Kidney epithelial cell (primary cell): ENCODE measurements around the gene H2BK1. TPM values are rescaled to one million over a fixed set of nuclear protein-coding genes. Genes with fewer than 3 reads are reported as not detected.
A peak's percentile ranks its signal among the peaks of the same experiment; 100 is the strongest.

Source experiments
- DNase-seq: peaks from one replicate; pipeline ENCODE4 v3.0.0-alpha.2; 2010; ENCODE audit warnings: low read depth
- H3K27me3 ChIP-seq: 2 replicates; pipeline ENCODE4 v1.6.0; 2011; ENCODE audit warnings: low read length; ENCODE audit not compliant: control insufficient read depth, insufficient read depth
- H3K36me3 ChIP-seq: 2 replicates; pipeline ENCODE4 v1.5.1; 2011; ENCODE audit warnings: low read length; ENCODE audit not compliant: control insufficient read depth, insufficient read depth
- H3K4me3 ChIP-seq: 2 replicates; pipeline ENCODE4 v1.5.1; 2011; ENCODE audit warnings: low read depth, mild to moderate bottlenecking, control low read depth, low read length
- total RNA-seq: library from RNA; depleted of rRNA; stranded (reverse); fragments of >200 nt; gene quantifications from 2 replicates; pipeline ENCODE4 v1.2.3, GENCODE V29; 2015
- TF ChIP-seq, protein P1 (sequence below): IDR thresholded peaks from 2 replicates; pipeline ENCODE4 v1.5.1; 2011; ENCODE audit warnings: mild to moderate bottlenecking, moderate library complexity, low read length, control low read depth, inconsistent platforms; ENCODE audit not compliant: insufficient read depth, poor library complexity, severe bottlenecking

H2BK1 gene
- total RNA-seq, 1 donor from 2014 or later = not detected

DNA sequence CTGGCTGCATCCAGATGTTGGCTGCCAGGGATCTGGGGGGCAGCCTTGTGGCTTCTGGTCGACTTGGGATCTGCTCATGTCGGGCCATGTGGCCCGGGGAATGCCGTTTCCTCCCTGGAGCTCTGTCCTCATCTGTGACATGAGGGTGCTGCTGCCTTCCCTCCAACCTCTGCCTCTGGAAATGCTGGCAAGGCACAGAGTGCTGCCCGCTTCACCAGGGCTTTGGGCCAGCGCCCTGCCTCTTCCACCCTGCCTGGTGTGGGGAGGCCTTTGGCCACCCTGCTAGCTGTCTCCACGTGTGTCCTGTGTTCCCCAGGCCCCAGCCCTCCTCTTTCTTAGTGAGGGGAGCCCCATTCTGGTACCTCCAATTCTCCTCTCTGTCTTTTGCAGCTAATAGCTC, 44.0 kb upstream of the H2BK1 start:
- peaks cover 30% of the 10 kb centered on the region for H3K27me3 ChIP-seq
- no peaks in the 10 kb centered on the region for H3K36me3 ChIP-seq
- TF ChIP-seq, protein P1, sequence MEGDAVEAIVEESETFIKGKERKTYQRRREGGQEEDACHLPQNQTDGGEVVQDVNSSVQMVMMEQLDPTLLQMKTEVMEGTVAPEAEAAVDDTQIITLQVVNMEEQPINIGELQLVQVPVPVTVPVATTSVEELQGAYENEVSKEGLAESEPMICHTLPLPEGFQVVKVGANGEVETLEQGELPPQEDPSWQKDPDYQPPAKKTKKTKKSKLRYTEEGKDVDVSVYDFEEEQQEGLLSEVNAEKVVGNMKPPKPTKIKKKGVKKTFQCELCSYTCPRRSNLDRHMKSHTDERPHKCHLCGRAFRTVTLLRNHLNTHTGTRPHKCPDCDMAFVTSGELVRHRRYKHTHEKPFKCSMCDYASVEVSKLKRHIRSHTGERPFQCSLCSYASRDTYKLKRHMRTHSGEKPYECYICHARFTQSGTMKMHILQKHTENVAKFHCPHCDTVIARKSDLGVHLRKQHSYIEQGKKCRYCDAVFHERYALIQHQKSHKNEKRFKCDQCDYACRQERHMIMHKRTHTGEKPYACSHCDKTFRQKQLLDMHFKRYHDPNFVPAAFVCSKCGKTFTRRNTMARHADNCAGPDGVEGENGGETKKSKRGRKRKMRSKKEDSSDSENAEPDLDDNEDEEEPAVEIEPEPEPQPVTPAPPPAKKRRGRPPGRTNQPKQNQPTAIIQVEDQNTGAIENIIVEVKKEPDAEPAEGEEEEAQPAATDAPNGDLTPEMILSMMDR = no peak
- no peak for DNase-seq
- H3K4me3 ChIP-seq = no peak overlapping the region

DNA sequence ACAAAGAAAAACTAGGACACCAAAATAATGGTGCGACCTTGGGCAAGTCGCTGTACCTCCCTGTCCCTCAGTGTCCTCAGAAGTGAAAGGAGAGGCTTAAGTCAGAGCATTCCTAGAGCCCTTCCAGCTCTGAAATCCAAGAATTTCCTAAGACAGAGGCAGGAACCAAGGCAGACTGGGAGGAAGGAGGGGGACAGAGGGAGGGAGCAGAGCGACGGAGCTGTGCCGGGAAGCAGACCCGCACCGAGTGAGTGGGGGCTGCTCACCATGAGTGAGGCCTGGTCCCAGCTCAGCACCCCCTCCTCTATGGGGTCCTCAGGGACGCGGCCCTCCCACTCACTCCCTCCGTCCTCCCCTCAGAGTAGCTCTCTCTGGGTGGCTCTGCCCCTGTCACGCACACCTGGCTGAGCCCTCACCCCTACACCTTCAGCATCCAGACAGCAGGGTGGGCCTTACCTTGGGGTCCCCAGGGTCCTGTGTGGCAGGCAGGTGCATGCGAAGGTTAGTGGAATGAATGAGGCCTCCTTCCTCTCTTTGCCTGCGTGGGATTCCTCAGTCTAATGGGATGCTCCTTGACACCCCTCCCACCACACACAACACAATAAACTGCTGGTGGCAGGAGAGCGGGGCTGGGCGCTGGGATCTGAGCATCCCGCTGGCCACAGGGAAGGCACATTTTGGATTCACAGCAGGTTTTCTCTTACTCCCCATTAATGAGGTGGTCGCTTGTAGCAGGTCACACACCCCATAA, 42.8 kb upstream of the H2BK1 start:
- no peak for DNase-seq
- Histone ChIP-seq H3K27me3 (peaks cover 30% of the 10 kb centered on the region), H3K4me3 (no peak overlapping the region), H3K36me3 (no peaks in the 10 kb centered on the region)
- TF ChIP-seq, protein P1 = no peak

DNA sequence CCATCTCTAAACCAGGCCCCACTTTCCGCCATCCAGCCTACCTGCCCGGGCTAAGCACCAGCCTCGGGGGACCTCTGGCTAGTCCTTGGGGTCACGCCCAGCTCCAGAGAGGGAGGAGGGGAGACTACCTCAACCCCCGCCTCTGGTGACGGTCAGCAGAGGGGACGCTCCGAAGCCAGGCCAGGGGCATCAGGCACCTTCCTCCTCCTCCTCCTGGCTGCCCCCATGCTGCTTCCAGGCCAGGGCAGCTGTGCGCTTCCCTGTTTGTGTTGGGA, 42.2 kb upstream of the H2BK1 start:
- DNase-seq = no peak
- Histone ChIP-seq H3K4me3 (peak overlapping the region; percentile 40), H3K27me3 (peaks cover 24% of the 10 kb centered on the region), H3K36me3 (no peaks in the 10 kb centered on the region)
- TF ChIP-seq, protein P1 = no peak

DNA sequence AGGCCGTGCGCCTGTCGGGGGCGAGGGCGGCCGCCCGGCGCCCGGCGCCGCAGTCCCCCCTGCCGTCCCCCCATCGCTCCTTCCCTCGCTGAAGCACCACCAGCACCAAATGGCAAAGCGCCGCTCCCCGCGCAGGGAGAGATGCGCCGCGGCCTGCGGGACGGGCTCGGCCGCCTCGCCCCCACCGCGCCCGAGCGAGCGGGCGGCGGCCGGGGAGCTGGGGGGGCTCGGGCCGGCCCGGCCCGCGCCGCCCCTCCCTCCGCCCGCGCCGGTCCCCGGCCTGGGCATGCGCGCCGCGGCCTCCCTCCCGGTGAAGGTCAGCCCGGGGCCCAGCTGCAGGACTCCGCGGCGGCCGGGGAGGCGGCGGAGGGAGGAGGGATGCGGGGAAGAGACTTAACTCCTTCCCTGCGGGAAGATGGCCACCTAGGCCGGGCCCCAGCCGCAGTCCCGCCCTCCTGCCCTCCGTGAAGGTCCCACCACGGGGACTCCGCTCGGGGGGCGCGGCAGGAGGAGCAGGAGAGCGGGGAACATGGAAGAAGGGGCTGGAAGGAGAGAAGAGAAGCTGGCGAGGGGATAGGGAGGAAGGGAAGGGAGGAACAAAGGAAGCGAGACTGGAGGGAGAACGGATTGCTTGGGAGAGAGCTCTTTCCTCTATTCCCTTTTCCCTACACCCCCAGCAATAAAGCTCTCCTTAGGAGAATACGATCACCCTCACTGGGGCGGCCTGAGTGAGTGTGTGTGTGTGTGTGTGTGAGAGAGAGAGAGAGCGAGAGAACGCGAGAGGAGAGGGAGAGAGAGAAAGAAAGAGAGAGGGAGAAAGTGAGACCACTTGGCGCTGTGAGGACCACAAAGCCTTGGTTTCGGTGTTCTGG, 41.6 kb upstream of the H2BK1 start:
- TF ChIP-seq, protein P1 = no peak
- Histone ChIP-seq H3K36me3 (no peaks in the 10 kb centered on the region), H3K4me3 (peak overlapping the region; percentile 40), H3K27me3 (peaks cover 20% of the 10 kb centered on the region)
- DNase-seq = no peak

DNA sequence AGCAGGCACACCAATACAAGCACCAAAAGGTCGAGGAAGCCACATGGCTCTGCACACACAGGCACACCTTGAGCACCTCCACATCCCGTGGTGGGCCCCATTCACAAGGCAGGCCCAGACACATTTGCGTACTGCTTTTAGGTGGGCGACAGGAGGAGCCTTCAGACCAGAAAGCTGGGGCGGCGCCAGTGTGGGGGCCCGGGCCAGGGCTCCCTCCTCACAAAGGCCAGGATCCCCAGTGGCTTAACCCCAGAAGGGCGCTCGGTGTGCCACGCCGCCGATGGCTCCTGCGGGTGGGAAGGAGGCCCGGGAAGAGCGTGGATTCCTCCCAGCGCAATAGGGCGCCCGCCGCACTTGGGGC, 41.0 kb upstream of the H2BK1 start:
- Histone ChIP-seq H3K4me3 (peak overlapping the region; percentile 40), H3K36me3 (no peaks in the 10 kb centered on the region), H3K27me3 (peaks cover 15% of the 10 kb centered on the region)
- DNase-seq = no peak
- TF ChIP-seq, protein P1 = no peak
